ENCODE measurements around the gene TSLP. TPM values are rescaled to one million over a fixed set of nuclear protein-coding genes. Genes with fewer than 3 reads are reported as not detected.

Gene TSLP
- total and polyA plus RNA-seq, 10 donors = 0.34 to 1.1 (median 0.52) TPM; not detected in 1

- peaks cover 0 to 79% (median 30%) of the 10 kb centered on the region in 7 donors for H3K27me3 ChIP-seq (replicated peaks in 1 of 7)
- H3K4me1 ChIP-seq = peaks cover 0 to 37% (median 19%) of the 10 kb centered on the region in 6 donors
- H3K4me3 ChIP-seq = peak overlapping the region; percentile 22 to 72 (median 46)
- peak overlapping the region in 3 of 8 donors; percentile 11 to 61 (median 14) for H3K27ac ChIP-seq
- intact Hi-C loops (cut with DNase I; ENCODE audit: low total_unique reads) = no loop called here
- TF ChIP-seq POLR2AphosphoS5 (IDR thresholded peaks at IDR 0.05) (peak in 2 of 3 donors; percentile 36 to 70), POLR2A (IDR thresholded peaks at IDR 0.05) (no peak), CTCF (IDR thresholded peaks at IDR 0.05 in 8 of 11, conservative IDR thresholded peaks at IDR 0.05 in 3 of 11) (no peak)
- WGBS, 5 donors = 1 to 3% (median 2%) methylated on average over 44 of the region's 44 CpGs
- no peaks in the 10 kb centered on the region for H3K36me3 ChIP-seq
- H3K9me3 ChIP-seq = no peaks in the 10 kb centered on the region
- DNase-seq = peak; percentile 85
Observed at GRCh38 chr5:111072949-111073682, 1.6 kb downstream of the TSLP start.

- intact Hi-C loops (cut with DNase I; ENCODE audit: low total_unique reads) = no loop called here
Observed at GRCh38 chr5:111074244-111074643, 2.7 kb downstream of the TSLP start.

GRCh38 chr5:111075520-111075919 is 4.0 kb downstream of the TSLP start:
- Histone ChIP-seq H3K4me3 (no peak overlapping the region), H3K36me3 (no peaks in the 10 kb centered on the region), H3K9me3 (no peaks in the 10 kb centered on the region), H3K27me3 (replicated peaks in 1 of 7) (peaks cover 0 to 59% (median 13%) of the 10 kb centered on the region in 7 donors), H3K4me1 (peaks cover 0 to 32% (median 16%) of the 10 kb centered on the region in 6 donors), H3K27ac (no peak overlapping the region)
- intact Hi-C loops (cut with DNase I; ENCODE audit: low total_unique reads) = no loop called here
- TF ChIP-seq POLR2A (IDR thresholded peaks at IDR 0.05) = no peak
- DNase-seq = no peak

More at GRCh38 chr5:111074244-111074643, 2.7 kb downstream of the TSLP start:
- Histone ChIP-seq H3K27ac (no peak overlapping the region), H3K9me3 (no peaks in the 10 kb centered on the region), H3K36me3 (no peaks in the 10 kb centered on the region), H3K27me3 (replicated peaks in 1 of 7) (peaks cover 0 to 72% (median 24%) of the 10 kb centered on the region in 7 donors), H3K4me1 (peaks cover 0 to 37% (median 19%) of the 10 kb centered on the region in 6 donors), H3K4me3 (peak overlapping the region in 3 of 8 donors; percentile 48 to 72 (median 51))
- DNase-seq = no peak
- no peak for TF ChIP-seq POLR2A (IDR thresholded peaks at IDR 0.05)
- no peak for TF ChIP-seq CTCF (IDR thresholded peaks at IDR 0.05 in 8 of 11, conservative IDR thresholded peaks at IDR 0.05 in 3 of 11)
- no peak for TF ChIP-seq POLR2AphosphoS5 (IDR thresholded peaks at IDR 0.05)
- 78 to 88% (median 78%) methylated on average over 2 of the region's 2 CpGs for WGBS, 5 donors

- no peak overlapping the region for H3K4me3 ChIP-seq
- H3K27me3 ChIP-seq (replicated peaks in 1 of 7) = peaks cover 0 to 54% (median 8%) of the 10 kb centered on the region in 7 donors
- peaks cover 0 to 26% (median 11%) of the 10 kb centered on the region in 6 donors for H3K4me1 ChIP-seq
- whole genome bisulfite sequencing, 5 donors = 41 to 71% (median 60%) methylated on average over 1 of the region's 1 CpG
- no peak for DNase-seq
- no peaks in the 10 kb centered on the region for H3K36me3 ChIP-seq
- intact Hi-C loops (cut with DNase I; ENCODE audit: low total_unique reads) = no loop called here
- H3K27ac ChIP-seq = no peak overlapping the region
- no peaks in the 10 kb centered on the region for H3K9me3 ChIP-seq
- TF ChIP-seq POLR2AphosphoS5 (IDR thresholded peaks at IDR 0.05) (no peak), POLR2A (IDR thresholded peaks at IDR 0.05) (no peak), CTCF (IDR thresholded peaks at IDR 0.05 in 8 of 11, conservative IDR thresholded peaks at IDR 0.05 in 3 of 11) (no peak)
Observed at GRCh38 chr5:111076091-111076490, 4.6 kb downstream of the TSLP start.
